Measurements from ENCODE around the gene LBHD1.
"Not testable (repeated sequence)": the region's sequence is repeated elsewhere in the genome, so short reads cannot be mapped to it uniquely, and the experiment has no call there.

The LBHD1 gene

DNA sequence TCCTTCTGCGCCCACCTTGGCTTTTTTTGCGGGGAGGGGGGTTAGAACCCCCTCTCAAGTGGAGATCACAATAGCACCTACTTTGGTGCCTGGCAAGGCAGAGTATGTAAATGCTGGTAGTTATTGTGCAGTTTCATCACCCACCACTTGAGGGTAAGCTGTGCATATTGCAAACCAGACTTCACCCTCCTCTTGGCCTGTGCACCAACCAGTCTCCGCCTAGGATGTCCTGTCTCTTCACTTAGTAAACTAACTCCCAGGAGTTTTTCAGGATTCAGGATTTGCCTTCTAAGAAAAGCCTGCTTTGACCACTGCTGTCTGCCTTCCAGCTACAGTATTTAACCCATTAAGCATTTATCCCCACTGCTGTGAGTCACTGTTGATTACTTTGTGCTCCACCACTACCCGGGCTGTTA is 8.8 kb upstream of the LBHD1 start:
- H3K4me3 ChIP-seq (ENCODE audit: low read depth, low read length): no peak overlapping the region
- TF ChIP-seq CTCF (IDR thresholded peaks at IDR 0.05; ENCODE audit: low read depth, low read length): peak; percentile 64
- peak; percentile 75 for DNase-seq (ENCODE audit: low read depth, low spot score)
- in situ Hi-C loops (cut with HindIII; ENCODE audit: low sequenced_read_pairs): no loop called here

DNA sequence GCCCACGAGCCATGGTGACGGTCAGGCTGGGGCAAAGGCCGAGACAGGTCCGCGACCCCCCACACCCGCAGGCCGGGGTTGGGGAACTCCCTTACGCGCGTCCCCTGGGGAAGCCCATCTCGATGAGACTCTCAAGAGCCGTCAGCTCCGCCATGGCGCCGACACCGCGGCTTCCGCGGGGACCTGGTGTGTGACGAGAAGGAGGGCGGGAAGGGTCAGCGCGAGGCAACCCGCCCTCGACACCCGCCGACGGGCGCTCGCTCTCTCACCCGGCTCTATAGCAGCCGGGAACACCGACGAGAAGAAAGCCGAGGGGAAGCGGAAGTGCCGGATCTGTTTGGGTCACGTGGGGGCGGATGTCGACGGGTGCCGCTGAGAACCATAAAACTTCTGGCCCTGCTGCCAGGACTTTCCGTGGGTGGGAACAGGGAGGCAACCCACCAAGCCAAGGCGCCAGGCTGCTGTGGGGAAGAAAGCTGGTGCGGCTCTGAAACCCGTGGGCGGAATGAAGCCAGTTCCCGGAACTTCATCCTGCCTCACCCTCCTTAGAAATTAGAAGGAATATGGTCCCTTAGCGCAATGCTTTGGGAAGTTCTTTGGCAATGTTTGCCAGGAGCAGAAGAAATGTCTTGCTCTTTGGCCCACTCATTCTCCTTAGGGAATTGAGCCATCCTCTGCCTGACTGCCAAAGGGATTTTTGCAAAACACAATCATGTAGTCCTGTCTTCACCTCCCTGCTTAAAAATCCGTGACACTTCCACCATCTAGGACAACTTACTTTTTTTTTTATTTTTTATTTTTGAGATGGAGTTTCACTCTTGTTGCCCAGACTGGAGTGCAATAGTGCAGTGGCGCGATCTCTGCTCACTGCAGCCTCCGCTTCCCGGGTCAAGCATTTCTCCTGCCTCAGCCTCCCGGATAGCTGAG is 7.0 kb upstream of the LBHD1 start, which contains the start of gene UBXN1:
UBXN1 (minus strand) TSS at position 304 of the 927 bp plus-strand sequence; CDS start at position 154, 150 bp downstream.
- in situ Hi-C loops (cut with HindIII; ENCODE audit: low sequenced_read_pairs): no loop called here
- DNase-seq (ENCODE audit: low read depth, low spot score): peak; percentile 86
- H3K4me3 ChIP-seq (ENCODE audit: low read depth, low read length): peak within 1 kb of the TSS; percentile 99
- no peak for TF ChIP-seq CTCF (IDR thresholded peaks at IDR 0.05; ENCODE audit: low read depth, low read length)

- DNase-seq (ENCODE audit: low read depth, low spot score): no peak
- peak overlapping the region; percentile 99 for H3K4me3 ChIP-seq (ENCODE audit: low read depth, low read length)
- TF ChIP-seq CTCF (IDR thresholded peaks at IDR 0.05; ENCODE audit: low read depth, low read length): no peak
- in situ Hi-C loops (cut with HindIII; ENCODE audit: low sequenced_read_pairs): no loop called here
Observed at GRCh38 chr11:62678433-62678769, 6.3 kb upstream of the LBHD1 start.

DNA sequence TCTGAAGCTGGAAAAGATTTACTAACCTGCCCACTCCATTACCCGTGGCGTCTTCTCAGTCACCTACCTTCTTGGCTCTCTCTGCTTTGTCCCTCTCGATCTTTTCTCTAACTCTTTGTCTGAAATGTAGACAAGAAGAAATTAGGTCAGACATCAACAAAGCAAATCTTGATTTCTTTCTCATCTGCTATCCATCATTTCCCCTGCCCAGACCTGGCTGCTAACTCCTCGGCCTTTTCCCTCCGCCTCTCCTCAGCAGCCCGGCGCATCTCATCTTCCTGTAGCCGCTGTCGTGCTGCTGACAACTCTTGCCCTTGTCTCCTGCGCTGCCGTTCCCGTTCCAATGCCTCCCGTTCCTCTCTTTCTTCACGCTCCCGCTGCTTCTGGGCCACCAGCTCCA is 5.6 kb upstream of the LBHD1 start:
- H3K4me3 ChIP-seq (ENCODE audit: low read depth, low read length): peak overlapping the region; percentile 99
- in situ Hi-C loops (cut with HindIII; ENCODE audit: low sequenced_read_pairs): no loop called here
- no peak for DNase-seq (ENCODE audit: low read depth, low spot score)
- TF ChIP-seq CTCF (IDR thresholded peaks at IDR 0.05; ENCODE audit: low read depth, low read length): no peak

- no peak for TF ChIP-seq CTCF (IDR thresholded peaks at IDR 0.05; ENCODE audit: low read depth, low read length)
- H3K4me3 ChIP-seq (ENCODE audit: low read depth, low read length): no peak overlapping the region
- no peak for DNase-seq (ENCODE audit: low read depth, low spot score)
- in situ Hi-C loops (cut with HindIII; ENCODE audit: low sequenced_read_pairs): no loop called here
Observed at GRCh38 chr11:62677156-62677555, 5.1 kb upstream of the LBHD1 start.

GRCh38 chr11:62676698-62677097 is 4.6 kb upstream of the LBHD1 start:
- no peak overlapping the region for H3K4me3 ChIP-seq (ENCODE audit: low read depth, low read length)
- in situ Hi-C loops (cut with HindIII; ENCODE audit: low sequenced_read_pairs): no loop called here
- DNase-seq (ENCODE audit: low read depth, low spot score): no peak
- no peak for TF ChIP-seq CTCF (IDR thresholded peaks at IDR 0.05; ENCODE audit: low read depth, low read length)

DNA sequence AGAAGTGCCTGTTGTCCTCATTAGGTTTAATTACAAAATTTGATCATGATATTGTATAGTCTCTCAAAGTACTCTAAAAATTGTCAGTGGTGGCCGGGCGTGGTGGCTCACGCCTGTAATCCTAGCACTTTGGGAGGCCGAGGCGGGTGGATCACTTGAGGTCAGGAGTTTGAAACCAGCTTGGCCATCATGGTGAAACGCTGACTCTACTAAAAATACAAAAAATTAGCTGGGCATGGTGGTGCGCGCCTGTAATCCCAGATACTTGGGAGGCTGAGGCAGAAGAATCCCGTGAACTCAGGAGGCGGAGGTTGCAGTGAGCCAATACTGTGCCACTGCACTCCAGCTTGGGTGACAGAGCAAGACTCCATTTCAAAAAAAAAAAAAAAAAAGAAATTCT is 3.3 kb upstream of the LBHD1 start:
- H3K4me3 ChIP-seq (ENCODE audit: low read depth, low read length); DNase-seq (ENCODE audit: low read depth, low spot score); in situ Hi-C loops (cut with HindIII; ENCODE audit: low sequenced_read_pairs): not testable (repeated sequence)

Data from astrocyte of the spinal cord (primary cell).